Astrocyte (in vitro differentiated cells and primary cell): ENCODE measurements around the gene TBX21.

ENCODE experiments used
- EZH2 ChIP-seq: IDR thresholded peaks from 2 replicates; pipeline ENCODE4 v1.6.1; 2012; ENCODE audit warnings: mild to moderate bottlenecking, low read length, inconsistent platforms; ENCODE audit not compliant: insufficient read depth
- TF ChIP-seq, protein P1 (sequence below): IDR thresholded peaks from 2 replicates; pipeline ENCODE4 v1.5.1; 2011; ENCODE audit warnings: low read depth, mild to moderate bottlenecking, inconsistent platforms, low read length, moderate library complexity; ENCODE audit not compliant: insufficient read depth

GRCh38 chr17:47717261-47717697 is 15.8 kb upstream of the TBX21 start:
- TF ChIP-seq EZH2 = no peak
- TF ChIP-seq, protein P1, sequence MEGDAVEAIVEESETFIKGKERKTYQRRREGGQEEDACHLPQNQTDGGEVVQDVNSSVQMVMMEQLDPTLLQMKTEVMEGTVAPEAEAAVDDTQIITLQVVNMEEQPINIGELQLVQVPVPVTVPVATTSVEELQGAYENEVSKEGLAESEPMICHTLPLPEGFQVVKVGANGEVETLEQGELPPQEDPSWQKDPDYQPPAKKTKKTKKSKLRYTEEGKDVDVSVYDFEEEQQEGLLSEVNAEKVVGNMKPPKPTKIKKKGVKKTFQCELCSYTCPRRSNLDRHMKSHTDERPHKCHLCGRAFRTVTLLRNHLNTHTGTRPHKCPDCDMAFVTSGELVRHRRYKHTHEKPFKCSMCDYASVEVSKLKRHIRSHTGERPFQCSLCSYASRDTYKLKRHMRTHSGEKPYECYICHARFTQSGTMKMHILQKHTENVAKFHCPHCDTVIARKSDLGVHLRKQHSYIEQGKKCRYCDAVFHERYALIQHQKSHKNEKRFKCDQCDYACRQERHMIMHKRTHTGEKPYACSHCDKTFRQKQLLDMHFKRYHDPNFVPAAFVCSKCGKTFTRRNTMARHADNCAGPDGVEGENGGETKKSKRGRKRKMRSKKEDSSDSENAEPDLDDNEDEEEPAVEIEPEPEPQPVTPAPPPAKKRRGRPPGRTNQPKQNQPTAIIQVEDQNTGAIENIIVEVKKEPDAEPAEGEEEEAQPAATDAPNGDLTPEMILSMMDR = peak; percentile 19
